KMS-11 (cell line): Measurements from ENCODE around the gene WNT5A.

ENCODE experiments used
- H2AFZ ChIP-seq: fragments of 200-600 bp; sonication (generic); 2 replicates; pipeline ENCODE4 v1.6.1; 2016; ENCODE audit warnings: antibody characterized with exemption, mixed run types, low read depth
- H3K27ac ChIP-seq: fragments of 200-600 bp; sonication (generic); 2 replicates; pipeline ENCODE4 v1.6.1; 2016; ENCODE audit warnings: mild to moderate bottlenecking, mixed run types
- H3K27me3 ChIP-seq: fragments of 200-600 bp; sonication (generic); 2 replicates; pipeline ENCODE4 v1.6.1; 2017; ENCODE audit warnings: mild to moderate bottlenecking, low read depth, mixed run types, moderate library complexity; ENCODE audit not compliant: insufficient read depth
- H3K36me3 ChIP-seq: fragments of 200-600 bp; sonication (generic); 2 replicates; pipeline ENCODE4 v1.6.1; 2017; ENCODE audit warnings: mild to moderate bottlenecking, mixed run types; ENCODE audit not compliant: insufficient read depth
- H3K4me1 ChIP-seq: fragments of 200-600 bp; sonication (generic); 2 replicates; pipeline ENCODE4 v1.6.1; 2016; ENCODE audit warnings: mild to moderate bottlenecking, low read depth, mixed run types; ENCODE audit not compliant: poor library complexity, severe bottlenecking
- H3K4me2 ChIP-seq: fragments of 200-600 bp; sonication (generic); 2 replicates; pipeline ENCODE4 v1.7.0; 2016; ENCODE audit warnings: mild to moderate bottlenecking, mixed run types
- H3K4me3 ChIP-seq: fragments of 200-600 bp; sonication (generic); IDR thresholded peaks from 2 replicates; pipeline ENCODE4 v1.6.1; 2017; ENCODE audit warnings: low read depth, low read length, mixed read lengths; ENCODE audit not compliant: insufficient read depth
- H3K79me2 ChIP-seq: fragments of 200-600 bp; sonication (generic); 2 replicates; pipeline ENCODE4 v1.6.1; 2016; ENCODE audit warnings: low read depth, mixed run types; ENCODE audit not compliant: insufficient read depth
- H3K9ac ChIP-seq: fragments of 200-600 bp; sonication (generic); 2 replicates; pipeline ENCODE4 v1.6.1; 2016; ENCODE audit warnings: mild to moderate bottlenecking, mixed run types
- H4K20me1 ChIP-seq: fragments of 200-600 bp; sonication (generic); 2 replicates; pipeline ENCODE4 v1.6.1; 2016; ENCODE audit warnings: mild to moderate bottlenecking, mixed run types; ENCODE audit not compliant: insufficient read depth
- CTCF ChIP-seq: fragments of 200-600 bp; sonication (generic); conservative IDR thresholded peaks from 2 replicates; pipeline ENCODE4 v1.6.1; 2017; ENCODE audit warnings: low read depth, mild to moderate bottlenecking, antibody characterized with exemption, low read length, moderate library complexity, mixed read lengths

WNT5A gene

GRCh38 chr3:55455915-55456314 lies 31.2 kb downstream of the WNT5A start:
- H3K27ac ChIP-seq, result no peak overlapping the region
- no peak overlapping the region for H3K9ac ChIP-seq
- TF ChIP-seq CTCF, result no peak
- H3K79me2 ChIP-seq, result no peaks in the 10 kb centered on the region
- H3K4me3 ChIP-seq, result no peak overlapping the region
- H3K36me3 ChIP-seq, result no peaks in the 10 kb centered on the region
- H2AFZ ChIP-seq, result no peak overlapping the region
- H4K20me1 ChIP-seq, result no peaks in the 10 kb centered on the region
- H3K4me2 ChIP-seq, result no peak overlapping the region
- no peaks in the 10 kb centered on the region for H3K4me1 ChIP-seq
- H3K27me3 ChIP-seq, result no peaks in the 10 kb centered on the region

GRCh38 chr3:55454611-55455010 lies 32.5 kb downstream of the WNT5A start:
- Histone ChIP-seq H3K36me3 (no peaks in the 10 kb centered on the region), H3K27ac (no peak overlapping the region), H4K20me1 (no peaks in the 10 kb centered on the region), H3K27me3 (no peaks in the 10 kb centered on the region), H2AFZ (no peak overlapping the region), H3K4me2 (no peak overlapping the region), H3K4me1 (no peaks in the 10 kb centered on the region), H3K9ac (no peak overlapping the region), H3K79me2 (no peaks in the 10 kb centered on the region), H3K4me3 (no peak overlapping the region)
- TF ChIP-seq CTCF, result no peak

GRCh38 chr3:55453886-55454496 lies 33.1 kb downstream of the WNT5A start:
- H4K20me1 ChIP-seq, result no peaks in the 10 kb centered on the region
- no peak overlapping the region for H3K27ac ChIP-seq
- no peaks in the 10 kb centered on the region for H3K27me3 ChIP-seq
- no peaks in the 10 kb centered on the region for H3K36me3 ChIP-seq
- no peak overlapping the region for H3K4me3 ChIP-seq
- no peak for TF ChIP-seq CTCF
- no peak overlapping the region for H2AFZ ChIP-seq
- no peaks in the 10 kb centered on the region for H3K79me2 ChIP-seq
- H3K9ac ChIP-seq, result no peak overlapping the region
- H3K4me1 ChIP-seq, result no peaks in the 10 kb centered on the region
- H3K4me2 ChIP-seq, result no peak overlapping the region

DNA sequence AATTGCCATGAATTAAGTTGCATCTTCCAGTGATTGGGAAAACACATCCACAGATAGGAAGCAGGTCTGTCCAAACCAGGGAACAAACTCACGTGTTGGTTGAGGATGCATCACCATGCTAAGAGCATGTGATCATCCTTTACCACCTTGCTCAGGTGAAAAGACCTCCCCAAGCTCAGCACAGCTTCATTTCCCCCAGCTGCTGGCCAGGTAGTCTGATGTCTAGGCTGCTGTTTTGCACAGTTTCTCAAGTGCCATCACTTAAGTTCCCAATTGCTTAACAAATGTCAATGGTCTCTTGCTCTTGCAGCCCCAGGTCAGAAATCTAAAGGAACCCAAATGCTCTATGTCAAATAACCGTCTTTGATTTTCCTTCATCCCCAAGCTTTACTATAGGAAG lies 34.2 kb downstream of the WNT5A start:
- Histone ChIP-seq H3K79me2 (no peaks in the 10 kb centered on the region), H3K36me3 (no peaks in the 10 kb centered on the region), H3K4me3 (no peak overlapping the region), H3K9ac (no peak overlapping the region), H4K20me1 (no peaks in the 10 kb centered on the region), H3K27me3 (no peaks in the 10 kb centered on the region), H2AFZ (no peak overlapping the region), H3K4me1 (no peaks in the 10 kb centered on the region), H3K27ac (no peak overlapping the region), H3K4me2 (no peak overlapping the region)
- no peak for TF ChIP-seq CTCF
